Peyer's patch (tissue), 4 donors: ENCODE data around the gene TMEM242. TPM values are rescaled to one million over a fixed set of nuclear protein-coding genes. Genes with fewer than 3 reads are reported as not detected.
A peak's percentile ranks its signal among the peaks of the same experiment; 100 is the strongest.

Experiments
- DNase-seq, 3 donors: peaks; one replicate each; pipeline ENCODE4 v3.0.0-alpha.2; 2017 to 2019
- H3K27ac ChIP-seq, 4 donors: fragments of 200-600 bp; sonication (generic); one replicate each; pipeline ENCODE4 v1.5.1; 2016 to 2019
- H3K27me3 ChIP-seq, 2 donors: fragments of 200-600 bp; sonication (generic); one replicate each; pipeline ENCODE4 v1.5.1; 2019
- H3K36me3 ChIP-seq, 3 donors: fragments of 200-600 bp; sonication (generic); one replicate each; pipeline ENCODE4 v1.5.1; 2016 to 2019
- H3K4me1 ChIP-seq, 4 donors: fragments of 200-600 bp; sonication (generic); one replicate each; pipeline ENCODE4 v1.5.1; 2016 to 2019
- H3K4me3 ChIP-seq, 4 donors: fragments of 200-600 bp; sonication (generic); 1 replicate in 3 of 4; 2 replicates in 1 of 4; pipeline ENCODE4 v1.5.1; 2016 to 2019; ENCODE audit warnings: mild to moderate bottlenecking in 1 of 4
- H3K9me3 ChIP-seq, 4 donors: fragments of 200-600 bp; sonication (generic); one replicate each; pipeline ENCODE4 v1.5.1; 2016 to 2019; ENCODE audit warnings: mild to moderate bottlenecking in 1 of 4
- POLR2A ChIP-seq, 2 donors: fragments of 450-650 bp; IDR thresholded peaks; one replicate each; pipeline ENCODE4 v1.5.1; 2017; ENCODE audit warnings: antibody characterized with exemption in 2 of 2, mild to moderate bottlenecking in 2 of 2, moderate library complexity in 2 of 2
- total RNA-seq, 4 donors: library from RNA; depleted of rRNA; stranded (reverse); fragments of >200 nt; gene quantifications; one replicate each; pipeline ENCODE4 v1.1.0, GENCODE V29; 2016
- TF ChIP-seq, protein P1 (sequence below), 6 experiments: fragments of 450-650 bp in 4 of 6; fragments of 200-600 bp in 2 of 6; sonication (generic) in 1 of 6; IDR thresholded peaks; one replicate each; pipeline ENCODE4 v1.5.1; 2017 to 2019; ENCODE audit warnings: antibody characterized with exemption in 6 of 6, mild to moderate bottlenecking in 3 of 6, moderate library complexity in 1 of 6

The TMEM242 gene
- total RNA-seq, 4 donors from 2014 or later: 3.3 to 9.4 (median 4.9) TPM

DNA sequence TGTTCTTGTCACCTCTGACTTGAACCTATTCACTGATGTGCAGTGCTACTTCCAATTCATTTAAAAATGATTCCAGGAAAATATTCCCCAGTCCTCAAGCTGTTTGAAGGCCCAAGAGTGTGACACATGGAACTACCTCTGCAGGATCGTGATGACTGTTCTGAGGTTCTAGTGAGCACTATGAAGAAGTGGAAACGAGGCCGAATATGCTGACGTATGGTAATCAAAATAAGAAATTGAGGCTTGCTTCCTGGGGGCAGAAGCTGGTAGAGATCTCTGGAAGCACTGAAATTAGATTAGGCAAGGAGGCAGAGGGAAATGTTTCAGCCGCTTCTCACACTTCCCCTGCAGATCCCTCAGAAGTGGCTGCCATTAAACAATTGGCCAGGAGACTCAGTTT is 15.7 kb downstream of the TMEM242 start:
- DNase-seq: no peak
- Histone ChIP-seq H3K27ac (no peak overlapping the region), H3K4me3 (no peak overlapping the region), H3K36me3 (no peaks in the 10 kb centered on the region), H3K27me3 (no peaks in the 10 kb centered on the region), H3K9me3 (no peaks in the 10 kb centered on the region), H3K4me1 (peaks cover 0 to 28% (median 2%) of the 10 kb centered on the region in 4 donors)
- TF ChIP-seq, protein P1, sequence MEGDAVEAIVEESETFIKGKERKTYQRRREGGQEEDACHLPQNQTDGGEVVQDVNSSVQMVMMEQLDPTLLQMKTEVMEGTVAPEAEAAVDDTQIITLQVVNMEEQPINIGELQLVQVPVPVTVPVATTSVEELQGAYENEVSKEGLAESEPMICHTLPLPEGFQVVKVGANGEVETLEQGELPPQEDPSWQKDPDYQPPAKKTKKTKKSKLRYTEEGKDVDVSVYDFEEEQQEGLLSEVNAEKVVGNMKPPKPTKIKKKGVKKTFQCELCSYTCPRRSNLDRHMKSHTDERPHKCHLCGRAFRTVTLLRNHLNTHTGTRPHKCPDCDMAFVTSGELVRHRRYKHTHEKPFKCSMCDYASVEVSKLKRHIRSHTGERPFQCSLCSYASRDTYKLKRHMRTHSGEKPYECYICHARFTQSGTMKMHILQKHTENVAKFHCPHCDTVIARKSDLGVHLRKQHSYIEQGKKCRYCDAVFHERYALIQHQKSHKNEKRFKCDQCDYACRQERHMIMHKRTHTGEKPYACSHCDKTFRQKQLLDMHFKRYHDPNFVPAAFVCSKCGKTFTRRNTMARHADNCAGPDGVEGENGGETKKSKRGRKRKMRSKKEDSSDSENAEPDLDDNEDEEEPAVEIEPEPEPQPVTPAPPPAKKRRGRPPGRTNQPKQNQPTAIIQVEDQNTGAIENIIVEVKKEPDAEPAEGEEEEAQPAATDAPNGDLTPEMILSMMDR (IDR thresholded peaks at IDR 0.05): no peak
- no peak for TF ChIP-seq POLR2A (IDR thresholded peaks at IDR 0.05)

DNA sequence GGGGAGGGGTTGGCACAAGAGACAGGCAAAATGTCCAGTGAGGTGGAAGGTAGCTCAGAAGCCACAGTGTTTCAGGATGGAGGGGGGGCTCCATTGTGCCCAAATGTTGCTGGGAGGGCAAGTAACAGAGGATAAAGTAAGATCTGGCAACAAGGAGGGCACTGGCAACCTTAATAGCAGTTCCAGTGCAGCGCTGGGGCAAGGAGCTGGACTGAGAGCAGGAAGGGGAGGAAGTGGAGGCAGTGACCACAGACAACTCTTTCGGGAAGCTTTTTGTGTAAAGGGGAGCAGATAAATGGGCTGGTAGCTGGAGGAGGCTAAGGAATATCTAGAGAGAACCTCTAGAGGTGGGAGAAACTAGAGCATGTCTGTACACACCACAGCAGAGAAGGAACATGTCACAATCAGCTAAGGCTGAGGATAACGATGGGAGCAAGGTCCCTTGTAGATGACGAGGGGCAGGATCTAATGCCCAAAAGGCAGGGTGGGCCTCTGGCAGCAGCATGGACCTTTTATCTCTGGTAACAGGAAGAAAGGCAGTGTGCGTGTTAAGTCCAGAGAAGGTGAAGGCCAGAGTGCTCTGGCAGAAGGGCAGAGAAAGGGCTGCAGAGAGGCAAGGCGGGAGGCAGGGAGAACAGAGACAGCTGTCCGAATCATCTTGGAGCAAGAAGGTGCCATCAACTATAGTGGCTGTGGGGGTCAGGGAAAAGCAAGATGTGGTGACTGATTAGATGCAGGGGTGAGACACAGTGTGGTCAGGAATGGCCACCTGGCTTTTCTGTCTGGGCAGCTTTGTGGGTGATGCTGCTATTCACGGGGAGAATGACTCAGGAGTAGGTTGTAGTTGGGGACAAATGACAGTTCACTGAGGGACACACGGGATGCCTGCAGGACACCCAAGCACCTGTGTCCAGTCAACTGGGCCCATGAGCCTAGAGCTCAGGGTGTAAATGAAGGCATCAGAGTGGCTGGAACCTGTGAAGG is 17.4 kb downstream of the TMEM242 start:
- no peaks in the 10 kb centered on the region for H3K9me3 ChIP-seq
- H3K27me3 ChIP-seq: no peaks in the 10 kb centered on the region
- peak overlapping the region in 3 of 4 donors; percentile 0 to 24 (median 22) for H3K27ac ChIP-seq
- H3K4me3 ChIP-seq: no peak overlapping the region
- H3K4me1 ChIP-seq: peaks cover 0 to 28% (median 2%) of the 10 kb centered on the region in 4 donors
- TF ChIP-seq, protein P1 (IDR thresholded peaks at IDR 0.05): no peak
- TF ChIP-seq POLR2A (IDR thresholded peaks at IDR 0.05): no peak
- DNase-seq: no peak
- H3K36me3 ChIP-seq: no peaks in the 10 kb centered on the region

DNA sequence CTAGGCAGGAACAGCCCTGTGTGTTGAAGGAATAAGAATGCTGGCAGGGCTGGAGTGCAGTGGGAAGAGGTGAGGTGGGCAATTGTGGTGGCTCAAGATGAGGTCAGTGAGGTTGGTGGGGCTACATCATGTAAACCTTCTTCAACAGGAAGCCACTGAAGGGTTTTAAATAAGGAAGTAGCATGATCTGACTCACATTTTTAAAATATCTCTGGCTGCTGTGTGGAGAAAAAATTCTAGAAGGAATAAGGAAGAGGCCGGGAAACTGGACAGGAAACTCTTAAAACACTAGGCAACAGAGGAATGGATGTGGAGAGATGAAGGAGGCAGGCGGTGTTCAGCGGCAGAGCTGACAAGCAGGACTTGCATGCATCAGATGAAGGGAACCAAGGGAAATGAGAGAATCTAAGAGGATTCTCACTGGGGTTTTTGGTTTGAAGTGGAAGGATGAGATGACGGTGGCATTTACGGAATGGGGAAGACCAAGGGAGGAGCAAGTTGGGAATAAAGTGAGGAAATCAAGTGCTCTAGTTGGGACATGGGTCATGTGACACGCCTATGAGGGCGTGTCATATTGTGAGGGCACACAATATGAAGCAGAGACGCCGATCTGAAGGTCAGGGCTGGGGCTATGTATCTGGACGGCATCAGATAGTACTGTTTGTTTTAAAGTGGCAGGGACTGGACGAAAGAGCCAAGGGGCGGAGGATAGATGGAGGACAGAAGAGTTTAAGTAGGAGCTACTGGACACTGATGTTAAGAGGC is 18.2 kb downstream of the TMEM242 start:
- no peaks in the 10 kb centered on the region for H3K27me3 ChIP-seq
- H3K4me3 ChIP-seq: no peak overlapping the region
- peak overlapping the region in 3 of 4 donors; percentile 0 to 28 (median 24) for H3K27ac ChIP-seq
- H3K36me3 ChIP-seq: no peaks in the 10 kb centered on the region
- no peaks in the 10 kb centered on the region for H3K9me3 ChIP-seq
- TF ChIP-seq, protein P1 (IDR thresholded peaks at IDR 0.05): no peak
- TF ChIP-seq POLR2A (IDR thresholded peaks at IDR 0.05): no peak
- peak in 1 of 3 donors; percentile 71 for DNase-seq
- H3K4me1 ChIP-seq: peaks cover 0 to 28% (median 2%) of the 10 kb centered on the region in 4 donors

DNA sequence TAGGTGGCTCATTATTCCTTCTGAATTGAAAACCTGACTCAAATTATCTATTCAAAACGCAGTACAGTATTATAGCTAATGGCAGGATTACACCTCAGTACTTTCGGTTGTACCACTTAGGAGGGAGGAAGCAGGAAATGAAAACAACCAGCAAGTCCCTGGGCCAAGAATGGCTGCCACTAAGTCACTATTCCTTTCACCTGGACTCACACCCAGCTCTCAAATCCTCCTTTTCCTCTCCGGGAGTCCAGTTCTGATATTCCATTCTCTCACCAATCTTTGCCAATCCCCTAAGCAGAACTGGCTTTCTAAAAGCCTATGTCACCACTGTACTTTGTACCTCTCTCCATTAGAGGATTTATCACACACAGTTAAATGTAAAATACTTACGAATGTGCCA is 20.6 kb downstream of the TMEM242 start:
- DNase-seq: no peak
- H3K4me3 ChIP-seq: peak overlapping the region in 2 of 4 donors; percentile 19 to 32
- H3K36me3 ChIP-seq: no peaks in the 10 kb centered on the region
- TF ChIP-seq, protein P1 (IDR thresholded peaks at IDR 0.05): no peak
- no peak for TF ChIP-seq POLR2A (IDR thresholded peaks at IDR 0.05)
- no peaks in the 10 kb centered on the region for H3K9me3 ChIP-seq
- no peaks in the 10 kb centered on the region for H3K27me3 ChIP-seq
- peak overlapping the region in 3 of 4 donors; percentile 29 to 83 (median 69) for H3K27ac ChIP-seq
- peaks cover 0 to 28% (median 2%) of the 10 kb centered on the region in 4 donors for H3K4me1 ChIP-seq

DNA sequence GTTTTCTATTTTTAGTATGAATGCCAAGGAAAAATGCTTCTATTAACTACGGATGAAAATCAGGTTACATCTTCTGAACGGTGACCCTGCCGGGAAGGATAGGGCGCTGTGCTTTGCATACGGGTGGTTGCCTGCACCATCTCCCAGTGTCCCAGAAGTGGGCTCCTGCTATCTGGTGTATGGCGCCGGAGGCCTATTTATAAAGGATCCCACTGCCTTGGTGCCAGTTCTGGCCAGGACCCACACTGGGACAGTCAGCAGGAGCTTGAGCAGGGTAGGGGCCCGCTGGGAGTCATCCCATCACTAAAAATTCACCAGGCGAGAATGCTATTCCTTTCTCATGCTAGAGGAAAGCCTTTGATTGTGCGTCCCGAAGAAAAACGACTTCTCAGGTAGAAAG is 22.9 kb downstream of the TMEM242 start:
- no peak overlapping the region for H3K27ac ChIP-seq
- DNase-seq: no peak
- H3K4me1 ChIP-seq: peaks cover 0 to 18% (median 2%) of the 10 kb centered on the region in 4 donors
- TF ChIP-seq, protein P1 (IDR thresholded peaks at IDR 0.05): no peak
- TF ChIP-seq POLR2A (IDR thresholded peaks at IDR 0.05): no peak
- H3K4me3 ChIP-seq: no peak overlapping the region
- no peaks in the 10 kb centered on the region for H3K27me3 ChIP-seq
- no peaks in the 10 kb centered on the region for H3K9me3 ChIP-seq
- H3K36me3 ChIP-seq: no peaks in the 10 kb centered on the region
